Liver (tissue), 3 donors: Measurements from ENCODE around the gene DSC1.

Source experiments
- FOXA1 ChIP-seq: IDR thresholded peaks from 2 replicates; pipeline ENCODE4 v1.6.1; 2016; ENCODE audit warnings: antibody characterized with exemption
- FOXA2 ChIP-seq: IDR thresholded peaks from 2 replicates; pipeline ENCODE4 v1.6.1; 2016; ENCODE audit warnings: antibody characterized with exemption
- GABPA ChIP-seq, 2 donors: IDR thresholded peaks in 1 of 2; conservative IDR thresholded peaks in 1 of 2; 2 replicates each; pipeline ENCODE4 v1.6.1; 2016; ENCODE audit warnings: antibody characterized with exemption in 2 of 2, mild to moderate bottlenecking in 1 of 2, moderate library complexity in 1 of 2
- JUND ChIP-seq, 2 donors: IDR thresholded peaks; 2 replicates each; pipeline ENCODE4 v1.6.1; 2016; ENCODE audit warnings: antibody characterized with exemption in 2 of 2
- RAD21 ChIP-seq, 2 donors: IDR thresholded peaks; 2 replicates each; pipeline ENCODE4 v1.6.1; 2016; ENCODE audit warnings: antibody characterized with exemption in 2 of 2, mild to moderate bottlenecking in 2 of 2
- TAF1 ChIP-seq: conservative IDR thresholded peaks from 2 replicates; pipeline ENCODE4 v1.6.1; 2016; ENCODE audit warnings: antibody characterized with exemption, mild to moderate bottlenecking
- TF ChIP-seq, protein P1 (sequence below): fragments of 150-350 bp; IDR thresholded peaks from 2 replicates; pipeline ENCODE4 v1.5.1; 2017; ENCODE audit warnings: improper control_type of control experiment, low read depth, low read length; ENCODE audit not compliant: missing input control
- TF ChIP-seq, protein P2 (sequence below): IDR thresholded peaks from 2 replicates; pipeline ENCODE4 v1.6.1; 2016; ENCODE audit warnings: antibody characterized with exemption
- TF ChIP-seq, protein P3 (sequence below): IDR thresholded peaks from 2 replicates; pipeline ENCODE4 v1.6.1; 2016; ENCODE audit warnings: antibody characterized with exemption
- TF ChIP-seq, protein P4 (sequence below): IDR thresholded peaks from 2 replicates; pipeline ENCODE4 v1.6.1; 2016; ENCODE audit warnings: antibody characterized with exemption
- TF ChIP-seq, protein P5 (sequence below): IDR thresholded peaks from 2 replicates; pipeline ENCODE4 v1.6.1; 2016; ENCODE audit warnings: antibody characterized with exemption, mild to moderate bottlenecking
- donor health status: healthy.
- donor health status: healthy.

DNA sequence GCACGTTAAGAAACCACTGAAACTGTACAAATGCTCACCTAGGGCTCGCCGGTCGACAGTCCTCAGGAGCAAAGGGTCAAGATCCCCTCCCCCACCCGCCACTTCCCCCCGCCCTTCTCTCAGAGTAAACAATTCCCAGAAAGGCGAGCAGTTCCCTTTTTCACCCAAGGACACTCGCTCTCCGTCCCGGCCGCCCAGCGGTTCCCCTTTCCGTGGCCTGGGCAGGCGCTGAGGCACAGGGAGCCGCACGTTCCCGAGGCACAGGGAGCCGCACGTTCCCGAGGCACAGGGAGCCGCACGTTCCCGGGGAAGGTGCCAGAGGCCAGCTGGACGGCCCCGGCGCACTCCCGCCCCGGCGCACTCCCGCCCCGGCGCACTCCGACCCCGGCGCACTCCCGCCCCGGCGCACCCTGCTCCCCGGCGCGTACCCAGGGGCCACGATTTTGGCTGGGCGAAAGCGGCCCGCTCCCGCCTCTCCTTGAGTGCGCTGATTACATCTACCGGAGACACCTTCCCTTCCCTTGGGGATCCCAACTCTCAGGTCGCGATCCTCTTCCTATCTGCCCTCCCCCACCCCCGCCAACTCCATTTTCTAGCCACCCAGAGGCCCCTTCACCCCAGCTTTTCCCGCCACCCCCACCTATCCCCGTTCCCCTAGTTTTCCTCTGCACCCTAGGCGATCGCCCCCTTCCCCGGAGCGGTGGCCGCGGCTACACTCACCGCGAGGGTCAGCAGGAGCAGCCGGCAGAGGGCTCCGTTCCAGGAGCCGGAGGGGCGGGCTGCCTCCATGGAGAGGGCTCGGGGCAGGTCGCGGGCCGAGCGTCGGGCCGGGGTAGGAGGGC, 61.3 kb downstream of the DSC1 start:
- TF ChIP-seq, protein P1, sequence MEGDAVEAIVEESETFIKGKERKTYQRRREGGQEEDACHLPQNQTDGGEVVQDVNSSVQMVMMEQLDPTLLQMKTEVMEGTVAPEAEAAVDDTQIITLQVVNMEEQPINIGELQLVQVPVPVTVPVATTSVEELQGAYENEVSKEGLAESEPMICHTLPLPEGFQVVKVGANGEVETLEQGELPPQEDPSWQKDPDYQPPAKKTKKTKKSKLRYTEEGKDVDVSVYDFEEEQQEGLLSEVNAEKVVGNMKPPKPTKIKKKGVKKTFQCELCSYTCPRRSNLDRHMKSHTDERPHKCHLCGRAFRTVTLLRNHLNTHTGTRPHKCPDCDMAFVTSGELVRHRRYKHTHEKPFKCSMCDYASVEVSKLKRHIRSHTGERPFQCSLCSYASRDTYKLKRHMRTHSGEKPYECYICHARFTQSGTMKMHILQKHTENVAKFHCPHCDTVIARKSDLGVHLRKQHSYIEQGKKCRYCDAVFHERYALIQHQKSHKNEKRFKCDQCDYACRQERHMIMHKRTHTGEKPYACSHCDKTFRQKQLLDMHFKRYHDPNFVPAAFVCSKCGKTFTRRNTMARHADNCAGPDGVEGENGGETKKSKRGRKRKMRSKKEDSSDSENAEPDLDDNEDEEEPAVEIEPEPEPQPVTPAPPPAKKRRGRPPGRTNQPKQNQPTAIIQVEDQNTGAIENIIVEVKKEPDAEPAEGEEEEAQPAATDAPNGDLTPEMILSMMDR = no peak
- TF ChIP-seq RAD21 (IDR thresholded peaks at IDR 0.05) = no peak
- TF ChIP-seq GABPA (IDR thresholded peaks at IDR 0.05 in 1 of 2, conservative IDR thresholded peaks at IDR 0.05 in 1 of 2) = no peak
- TF ChIP-seq, protein P2, sequence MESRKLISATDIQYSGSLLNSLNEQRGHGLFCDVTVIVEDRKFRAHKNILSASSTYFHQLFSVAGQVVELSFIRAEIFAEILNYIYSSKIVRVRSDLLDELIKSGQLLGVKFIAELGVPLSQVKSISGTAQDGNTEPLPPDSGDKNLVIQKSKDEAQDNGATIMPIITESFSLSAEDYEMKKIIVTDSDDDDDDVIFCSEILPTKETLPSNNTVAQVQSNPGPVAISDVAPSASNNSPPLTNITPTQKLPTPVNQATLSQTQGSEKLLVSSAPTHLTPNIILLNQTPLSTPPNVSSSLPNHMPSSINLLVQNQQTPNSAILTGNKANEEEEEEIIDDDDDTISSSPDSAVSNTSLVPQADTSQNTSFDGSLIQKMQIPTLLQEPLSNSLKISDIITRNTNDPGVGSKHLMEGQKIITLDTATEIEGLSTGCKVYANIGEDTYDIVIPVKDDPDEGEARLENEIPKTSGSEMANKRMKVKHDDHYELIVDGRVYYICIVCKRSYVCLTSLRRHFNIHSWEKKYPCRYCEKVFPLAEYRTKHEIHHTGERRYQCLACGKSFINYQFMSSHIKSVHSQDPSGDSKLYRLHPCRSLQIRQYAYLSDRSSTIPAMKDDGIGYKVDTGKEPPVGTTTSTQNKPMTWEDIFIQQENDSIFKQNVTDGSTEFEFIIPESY = no peak
- TF ChIP-seq, protein P3, sequence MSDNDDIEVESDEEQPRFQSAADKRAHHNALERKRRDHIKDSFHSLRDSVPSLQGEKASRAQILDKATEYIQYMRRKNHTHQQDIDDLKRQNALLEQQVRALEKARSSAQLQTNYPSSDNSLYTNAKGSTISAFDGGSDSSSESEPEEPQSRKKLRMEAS = no peak
- no peak for TF ChIP-seq TAF1
- TF ChIP-seq FOXA1 = no peak
- no peak for TF ChIP-seq FOXA2
- TF ChIP-seq, protein P4, sequence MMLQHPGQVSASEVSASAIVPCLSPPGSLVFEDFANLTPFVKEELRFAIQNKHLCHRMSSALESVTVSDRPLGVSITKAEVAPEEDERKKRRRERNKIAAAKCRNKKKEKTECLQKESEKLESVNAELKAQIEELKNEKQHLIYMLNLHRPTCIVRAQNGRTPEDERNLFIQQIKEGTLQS = no peak
- no peak for TF ChIP-seq JUND (IDR thresholded peaks at IDR 0.05)
- TF ChIP-seq, protein P5, sequence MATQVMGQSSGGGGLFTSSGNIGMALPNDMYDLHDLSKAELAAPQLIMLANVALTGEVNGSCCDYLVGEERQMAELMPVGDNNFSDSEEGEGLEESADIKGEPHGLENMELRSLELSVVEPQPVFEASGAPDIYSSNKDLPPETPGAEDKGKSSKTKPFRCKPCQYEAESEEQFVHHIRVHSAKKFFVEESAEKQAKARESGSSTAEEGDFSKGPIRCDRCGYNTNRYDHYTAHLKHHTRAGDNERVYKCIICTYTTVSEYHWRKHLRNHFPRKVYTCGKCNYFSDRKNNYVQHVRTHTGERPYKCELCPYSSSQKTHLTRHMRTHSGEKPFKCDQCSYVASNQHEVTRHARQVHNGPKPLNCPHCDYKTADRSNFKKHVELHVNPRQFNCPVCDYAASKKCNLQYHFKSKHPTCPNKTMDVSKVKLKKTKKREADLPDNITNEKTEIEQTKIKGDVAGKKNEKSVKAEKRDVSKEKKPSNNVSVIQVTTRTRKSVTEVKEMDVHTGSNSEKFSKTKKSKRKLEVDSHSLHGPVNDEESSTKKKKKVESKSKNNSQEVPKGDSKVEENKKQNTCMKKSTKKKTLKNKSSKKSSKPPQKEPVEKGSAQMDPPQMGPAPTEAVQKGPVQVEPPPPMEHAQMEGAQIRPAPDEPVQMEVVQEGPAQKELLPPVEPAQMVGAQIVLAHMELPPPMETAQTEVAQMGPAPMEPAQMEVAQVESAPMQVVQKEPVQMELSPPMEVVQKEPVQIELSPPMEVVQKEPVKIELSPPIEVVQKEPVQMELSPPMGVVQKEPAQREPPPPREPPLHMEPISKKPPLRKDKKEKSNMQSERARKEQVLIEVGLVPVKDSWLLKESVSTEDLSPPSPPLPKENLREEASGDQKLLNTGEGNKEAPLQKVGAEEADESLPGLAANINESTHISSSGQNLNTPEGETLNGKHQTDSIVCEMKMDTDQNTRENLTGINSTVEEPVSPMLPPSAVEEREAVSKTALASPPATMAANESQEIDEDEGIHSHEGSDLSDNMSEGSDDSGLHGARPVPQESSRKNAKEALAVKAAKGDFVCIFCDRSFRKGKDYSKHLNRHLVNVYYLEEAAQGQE = no peak
